GM21825 (cell line): ENCODE measurements around the gene ADARB2.

Source experiments
- ATAC-seq: cut with Tn5 transposase; IDR thresholded peaks from one replicate; pipeline ENCODE4 v1.9.1; 2021; ENCODE audit warnings: mild to moderate bottlenecking, moderate library complexity; ENCODE audit not compliant: unreplicated experiment

Gene ADARB2

GRCh38 chr10:1687190-1687589 lies 50.1 kb downstream of the ADARB2 start:
- no peak for ATAC-seq

- ATAC-seq, result no peak
Observed at GRCh38 chr10:1686491-1686749, 50.9 kb downstream of the ADARB2 start.

DNA sequence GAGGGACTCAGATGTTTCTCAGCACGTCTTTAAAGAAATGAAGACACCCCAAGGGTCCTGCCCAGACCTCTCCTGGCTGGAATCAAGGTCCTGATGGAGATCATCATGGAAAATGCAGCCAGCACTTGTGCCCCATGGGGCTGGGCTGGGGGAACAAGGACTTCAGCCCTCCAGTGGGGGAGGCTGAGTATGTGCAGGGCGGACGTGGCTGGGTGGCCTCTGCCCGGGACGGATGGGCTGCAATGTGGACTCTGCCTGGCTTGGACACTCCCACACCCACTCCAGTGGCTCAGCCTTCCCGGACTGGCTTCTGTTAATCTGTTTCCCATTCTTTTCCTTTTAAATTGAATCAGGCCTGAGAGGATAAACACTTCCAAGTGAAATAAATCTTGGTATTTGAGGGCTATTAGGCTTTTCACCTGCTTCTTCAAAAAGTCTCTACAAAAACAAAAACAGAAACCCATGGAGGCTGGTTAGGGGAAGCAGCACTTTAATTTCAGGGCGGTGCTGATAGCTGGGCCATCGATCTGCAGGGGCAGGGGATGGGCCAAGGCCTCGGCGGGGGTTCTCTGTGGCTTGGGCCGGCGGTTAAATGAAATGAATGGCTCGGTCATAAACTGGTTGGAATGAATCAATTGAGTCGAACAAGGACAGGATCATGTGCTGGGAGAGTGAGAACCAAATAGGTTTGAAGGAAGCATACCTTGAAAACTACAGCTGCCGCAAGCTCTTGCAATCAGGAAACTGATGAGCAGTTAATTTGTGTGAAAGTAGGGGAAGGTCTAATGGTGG lies 51.4 kb downstream of the ADARB2 start:
- ATAC-seq, result no peak

GRCh38 chr10:1684991-1685390 lies 52.3 kb downstream of the ADARB2 start:
- no peak for ATAC-seq

DNA sequence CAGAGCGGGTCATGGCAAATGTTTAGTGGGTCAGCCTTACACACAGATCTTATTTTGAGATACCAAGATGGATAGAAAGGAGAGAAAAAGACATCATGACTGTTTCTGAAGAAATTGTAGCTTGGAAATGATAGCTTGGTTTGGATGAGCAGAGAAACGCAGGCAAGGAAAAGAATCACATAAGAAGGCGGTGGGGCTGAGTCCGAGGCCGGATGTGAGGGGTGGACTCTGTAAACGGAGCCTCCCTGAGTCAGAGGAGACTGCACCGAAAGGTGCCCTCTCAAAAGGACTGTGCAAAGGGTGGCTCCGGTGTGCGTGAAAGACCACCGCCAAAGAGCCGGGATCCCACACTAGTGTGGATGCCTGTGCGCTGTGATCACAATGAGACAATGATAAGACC lies 53.7 kb downstream of the ADARB2 start:
- no peak for ATAC-seq

DNA sequence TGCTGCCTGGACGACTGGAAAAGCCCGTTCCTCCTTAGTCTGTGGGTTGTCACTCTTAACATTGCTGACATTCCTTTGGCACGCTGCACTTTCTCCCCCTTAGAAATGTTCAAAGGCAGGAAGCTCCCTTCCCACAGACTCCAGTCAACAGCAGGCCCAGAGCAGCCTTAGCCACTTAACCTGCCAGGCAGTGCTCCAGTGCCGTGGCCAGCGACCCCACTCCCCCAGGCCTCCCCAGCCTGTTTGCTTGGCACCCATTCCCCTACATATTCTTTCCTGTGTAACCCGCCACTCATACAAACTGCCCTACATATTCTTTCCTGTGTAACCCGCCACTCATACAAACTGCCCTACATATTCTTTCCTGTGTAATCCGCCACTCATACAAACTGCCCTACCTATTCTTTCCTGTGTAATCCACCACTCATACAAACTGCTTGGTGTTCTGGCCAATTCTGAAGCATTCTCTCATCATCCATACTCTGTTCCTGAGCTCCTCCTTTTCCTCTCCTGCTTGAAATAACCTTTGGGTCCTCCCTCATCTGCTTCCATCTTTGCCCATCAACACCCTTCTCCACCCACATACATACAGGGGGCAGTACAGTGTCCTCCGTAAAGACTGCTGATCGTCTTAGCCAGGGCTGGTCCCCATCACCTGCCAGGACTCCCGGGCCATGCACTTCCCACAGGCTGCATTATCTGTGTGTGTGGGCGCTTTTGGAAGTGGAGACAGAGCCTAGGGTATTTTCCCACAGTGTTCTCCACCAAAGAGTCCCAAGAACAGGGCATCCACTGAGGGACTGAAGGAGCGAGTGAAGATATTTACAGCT lies 57.3 kb downstream of the ADARB2 start:
- ATAC-seq, result no peak

GRCh38 chr10:1678084-1678483 lies 59.2 kb downstream of the ADARB2 start:
- ATAC-seq, result no peak

DNA sequence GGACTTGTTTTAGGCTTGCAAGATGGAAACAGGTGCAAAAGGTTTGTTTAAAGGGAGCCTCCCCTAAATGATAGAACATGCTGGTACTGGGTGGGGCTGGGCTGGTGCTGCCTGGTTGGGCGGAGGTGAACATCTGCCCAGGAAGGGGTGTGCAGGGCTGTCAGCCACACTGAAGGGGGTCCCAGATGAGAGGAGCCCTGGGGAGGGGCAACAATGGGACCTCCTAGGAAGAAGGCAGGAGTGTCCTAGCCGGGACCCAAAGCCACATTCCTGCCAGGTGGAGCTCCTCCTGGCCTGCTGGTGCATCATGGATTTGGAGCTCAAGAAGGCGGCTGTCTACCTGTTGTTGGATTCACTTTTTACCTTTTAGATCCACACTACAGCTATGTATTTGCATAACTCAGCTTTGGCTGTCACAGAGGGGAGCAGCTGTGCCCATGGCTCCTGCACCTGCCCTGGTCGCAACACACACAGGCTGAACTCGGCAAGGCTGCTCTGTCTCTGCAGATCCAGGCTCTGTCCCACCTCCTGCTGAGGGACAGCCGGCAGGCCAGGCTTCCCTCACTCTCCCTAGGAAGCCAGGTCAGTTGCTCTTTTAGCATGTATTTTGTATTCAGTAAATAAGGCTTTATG lies 59.9 kb downstream of the ADARB2 start:
- no peak for ATAC-seq

GRCh38 chr10:1674501-1674900 lies 62.8 kb downstream of the ADARB2 start:
- no peak for ATAC-seq

DNA sequence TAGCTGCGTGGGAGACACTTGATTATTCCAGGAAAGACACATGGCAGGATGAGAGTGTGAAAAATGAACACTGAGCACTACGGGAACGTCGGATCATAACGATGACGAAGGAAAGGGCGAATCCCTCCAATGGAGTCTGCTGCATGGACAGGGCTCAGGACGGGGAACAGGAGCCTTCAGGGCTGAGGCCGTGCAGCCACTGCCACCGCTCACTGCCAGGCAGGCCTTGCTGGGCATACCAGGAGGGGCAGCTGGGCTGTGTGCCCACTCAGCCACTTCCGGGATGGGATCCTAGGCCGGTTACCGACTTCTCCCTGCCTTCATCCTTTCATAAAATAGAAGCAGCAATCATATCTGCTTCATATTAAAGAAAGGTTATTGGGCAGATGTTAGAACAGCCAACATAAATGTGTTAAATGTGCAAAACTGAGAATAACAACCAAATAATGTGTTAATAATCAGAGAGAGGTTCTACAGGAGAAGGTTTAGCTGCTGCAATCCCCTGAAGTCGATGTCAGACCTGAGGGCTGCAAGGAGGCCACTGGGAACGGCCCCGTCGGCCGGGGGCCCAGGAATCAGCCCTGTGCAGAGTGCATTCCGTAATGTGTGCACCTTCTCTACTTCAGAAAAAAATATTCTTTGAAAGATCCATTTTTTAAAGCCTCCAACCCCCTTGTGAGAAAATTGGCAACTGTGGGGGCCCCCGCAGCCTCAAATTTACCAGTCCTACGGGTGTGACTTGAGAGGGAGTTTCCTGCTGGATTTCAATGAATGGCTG lies 63.6 kb downstream of the ADARB2 start:
- ATAC-seq, result no peak

DNA sequence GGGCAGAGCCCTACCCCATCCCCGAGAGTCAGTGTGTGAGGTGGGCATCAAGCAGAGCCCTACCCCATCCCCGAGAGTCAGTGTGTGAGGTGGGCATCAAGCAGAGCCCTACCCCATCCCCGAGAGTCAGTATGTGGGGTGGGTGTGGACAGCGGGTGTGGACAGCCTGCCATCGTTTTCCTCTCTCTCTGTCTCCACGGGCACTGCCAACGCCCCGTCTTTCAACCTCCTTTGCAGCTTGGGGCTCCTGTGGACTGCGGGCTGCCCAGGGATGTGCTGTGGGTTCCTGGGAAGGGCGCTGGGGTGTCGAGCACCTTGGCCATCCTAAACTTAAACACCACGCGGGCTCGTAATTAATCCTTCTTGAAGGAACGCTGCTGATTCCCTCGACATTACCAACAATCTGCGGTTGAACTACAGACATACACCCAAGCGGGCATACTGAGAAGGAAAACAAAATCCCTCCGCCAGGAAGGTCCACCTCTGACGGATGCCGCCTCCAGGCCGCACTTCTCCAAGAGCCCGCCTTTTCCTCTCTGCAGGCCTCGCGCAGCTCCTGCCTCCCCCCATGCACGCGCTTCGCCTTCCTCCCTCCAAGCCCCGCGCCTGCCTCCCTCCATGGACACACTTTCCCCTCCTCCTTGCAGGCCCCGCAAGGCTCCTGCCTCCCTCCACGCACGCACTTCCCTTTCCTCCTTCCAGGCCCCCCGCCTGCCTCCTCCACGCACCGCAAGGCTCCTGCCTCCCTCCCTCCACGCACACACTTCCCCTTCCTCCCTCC lies 65.1 kb downstream of the ADARB2 start:
- ATAC-seq, result no peak

GRCh38 chr10:1671366-1672000 lies 65.8 kb downstream of the ADARB2 start:
- ATAC-seq, result no peak

DNA sequence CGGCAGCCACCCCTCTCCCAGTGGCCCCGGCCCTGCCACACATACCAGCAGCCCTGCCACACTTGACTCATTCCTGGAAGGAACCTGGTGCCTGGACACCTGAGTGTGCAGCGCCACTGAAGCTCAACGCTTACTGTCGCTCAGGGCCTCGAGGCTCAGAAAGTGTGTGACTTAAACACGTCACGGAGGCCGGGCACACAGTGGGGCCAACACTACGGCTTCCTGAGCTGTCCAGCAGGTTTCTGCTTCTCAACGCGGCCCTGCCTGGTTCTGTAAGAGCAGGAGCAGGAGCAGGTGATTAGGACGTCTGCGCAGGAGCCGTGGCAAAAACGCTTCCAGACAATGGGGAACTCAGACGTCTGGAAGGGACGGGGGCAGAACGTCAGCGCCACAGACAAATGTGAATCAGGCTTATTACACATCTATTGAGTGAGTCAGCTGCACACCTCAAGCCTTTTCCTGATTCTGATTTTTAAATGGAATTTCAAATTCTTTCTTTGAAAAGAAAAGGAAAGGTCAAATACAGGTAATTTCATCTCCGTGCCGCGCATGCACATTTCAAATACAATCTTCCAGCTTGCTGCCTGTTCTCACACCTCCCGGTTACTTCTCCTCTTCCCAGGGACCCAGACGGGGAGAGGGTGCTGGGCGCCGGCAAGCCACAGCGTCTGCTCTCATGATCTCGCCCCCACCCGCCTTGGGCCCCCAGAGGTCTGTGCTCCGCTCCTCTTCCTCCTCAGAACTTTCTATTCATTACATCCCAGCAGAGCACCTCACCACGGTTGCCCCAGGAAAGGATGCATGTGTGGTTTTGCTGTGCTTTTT lies 66.6 kb downstream of the ADARB2 start:
- no peak for ATAC-seq

DNA sequence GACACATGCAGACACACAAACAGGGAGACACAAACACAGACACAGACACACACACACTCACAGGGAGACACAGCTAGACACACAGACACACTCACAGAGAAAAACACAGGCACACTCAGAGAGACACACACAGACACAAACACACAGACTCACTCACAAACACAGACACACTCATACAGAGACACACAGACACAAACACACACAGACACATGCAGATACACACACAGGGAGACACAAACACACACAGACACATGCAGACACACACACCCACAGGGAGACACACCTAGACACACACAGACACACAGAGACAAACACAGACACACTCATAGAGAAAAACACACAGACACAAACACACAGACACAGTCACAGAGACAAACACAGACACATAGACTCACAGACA lies 67.9 kb downstream of the ADARB2 start:
- ATAC-seq, result no peak

DNA sequence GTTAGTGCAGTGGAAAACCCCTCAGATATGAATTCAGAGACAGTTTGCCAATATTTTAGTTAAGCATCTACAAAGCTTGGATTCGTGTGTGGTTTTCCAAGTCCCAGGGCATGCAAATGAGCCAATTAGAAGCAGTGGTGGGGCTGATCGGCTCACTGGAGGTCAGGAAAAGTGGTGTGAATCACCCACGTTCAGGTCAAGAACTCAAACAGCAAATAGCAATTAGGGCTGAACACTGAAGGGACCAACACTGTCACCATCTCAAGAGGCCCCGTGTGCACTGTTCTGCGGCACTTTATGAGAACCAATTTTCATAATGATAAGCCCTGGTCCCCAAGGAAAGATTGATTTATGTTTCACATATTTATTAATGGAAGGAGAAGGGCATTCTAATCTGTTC lies 68.9 kb downstream of the ADARB2 start:
- no peak for ATAC-seq

DNA sequence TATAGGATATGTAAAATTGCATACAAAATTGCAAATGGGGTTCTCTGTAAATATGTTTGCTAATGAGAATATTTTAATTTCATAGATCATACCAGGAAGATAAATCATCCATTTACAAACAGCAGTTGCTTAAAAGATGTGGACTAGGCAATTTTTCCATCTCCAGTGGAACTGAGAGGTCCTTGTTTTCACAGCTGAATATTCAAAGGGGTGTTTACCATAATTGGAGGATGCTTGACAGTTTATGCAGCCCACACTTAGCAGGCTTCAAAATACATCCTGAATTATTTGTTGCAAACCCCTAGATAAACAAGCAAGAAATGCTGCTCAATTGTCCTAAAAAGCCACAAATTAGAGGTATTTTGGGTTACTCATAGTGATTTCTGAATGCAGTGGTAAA lies 69.9 kb downstream of the ADARB2 start:
- ATAC-seq, result no peak

GRCh38 chr10:1666147-1666546 lies 71.2 kb downstream of the ADARB2 start:
- ATAC-seq, result no peak

DNA sequence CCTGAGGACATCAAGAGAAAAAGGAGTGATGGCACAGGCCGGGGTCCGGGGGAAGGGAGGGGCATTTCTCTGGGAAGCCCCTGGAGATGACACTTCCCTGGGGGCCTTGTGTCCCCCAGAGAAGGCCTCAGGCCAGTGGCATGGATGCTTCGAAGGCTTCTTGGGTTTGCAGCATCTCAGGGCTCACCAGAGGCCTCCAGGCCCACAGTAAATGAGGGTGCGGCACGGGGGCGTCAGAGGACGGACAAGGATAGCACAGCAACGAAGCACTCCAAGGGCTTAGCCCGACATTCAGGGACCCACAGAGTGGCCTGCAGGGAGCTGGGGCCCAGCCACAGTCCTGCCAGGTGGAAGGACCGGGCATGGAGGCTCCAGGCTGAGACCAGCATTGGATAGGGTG lies 71.6 kb downstream of the ADARB2 start:
- no peak for ATAC-seq

GRCh38 chr10:1665021-1665661 lies 72.2 kb downstream of the ADARB2 start:
- ATAC-seq, result no peak
